ENCODE data around the gene PEX11A.

DNA sequence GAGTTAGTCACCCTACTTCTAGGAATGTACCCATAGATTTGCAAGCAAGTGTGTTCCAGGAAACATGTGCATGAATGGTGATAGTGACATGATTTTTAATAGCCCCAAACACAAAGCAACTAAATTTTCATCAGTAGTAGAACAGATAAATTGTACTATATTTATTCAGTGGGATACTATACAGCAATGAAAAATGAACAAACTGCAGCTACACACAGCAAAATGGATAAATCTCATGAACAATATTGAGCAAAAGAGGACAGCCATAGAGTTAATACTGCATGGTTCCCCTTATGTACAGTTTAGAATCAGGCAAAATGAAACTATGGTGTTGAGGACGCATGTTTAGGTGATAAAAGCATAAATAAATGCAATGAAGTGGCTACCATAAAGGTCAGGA lies 34.5 kb upstream of the PEX11A start:
- TF ChIP-seq, protein P1, sequence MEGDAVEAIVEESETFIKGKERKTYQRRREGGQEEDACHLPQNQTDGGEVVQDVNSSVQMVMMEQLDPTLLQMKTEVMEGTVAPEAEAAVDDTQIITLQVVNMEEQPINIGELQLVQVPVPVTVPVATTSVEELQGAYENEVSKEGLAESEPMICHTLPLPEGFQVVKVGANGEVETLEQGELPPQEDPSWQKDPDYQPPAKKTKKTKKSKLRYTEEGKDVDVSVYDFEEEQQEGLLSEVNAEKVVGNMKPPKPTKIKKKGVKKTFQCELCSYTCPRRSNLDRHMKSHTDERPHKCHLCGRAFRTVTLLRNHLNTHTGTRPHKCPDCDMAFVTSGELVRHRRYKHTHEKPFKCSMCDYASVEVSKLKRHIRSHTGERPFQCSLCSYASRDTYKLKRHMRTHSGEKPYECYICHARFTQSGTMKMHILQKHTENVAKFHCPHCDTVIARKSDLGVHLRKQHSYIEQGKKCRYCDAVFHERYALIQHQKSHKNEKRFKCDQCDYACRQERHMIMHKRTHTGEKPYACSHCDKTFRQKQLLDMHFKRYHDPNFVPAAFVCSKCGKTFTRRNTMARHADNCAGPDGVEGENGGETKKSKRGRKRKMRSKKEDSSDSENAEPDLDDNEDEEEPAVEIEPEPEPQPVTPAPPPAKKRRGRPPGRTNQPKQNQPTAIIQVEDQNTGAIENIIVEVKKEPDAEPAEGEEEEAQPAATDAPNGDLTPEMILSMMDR (IDR thresholded peaks at IDR 0.05) = no peak
- no peak for TF ChIP-seq EP300 (IDR thresholded peaks at IDR 0.05)

Data from sigmoid colon (tissue), 4 donors.